ENCODE data around the gene AMN.

The AMN gene

GRCh38 chr14:102943979-102944378, 21.5 kb downstream of the AMN start:
- DNase-seq (ENCODE audit: low read depth, low spot score), result no peak

- no peak for DNase-seq (ENCODE audit: low read depth, low spot score)
Measured at GRCh38 chr14:102944448-102945330, 22.2 kb downstream of the AMN start.

- DNase-seq (ENCODE audit: low read depth, low spot score), result no peak
Measured at GRCh38 chr14:102945346-102946130, 23.1 kb downstream of the AMN start.

- no peak for DNase-seq (ENCODE audit: low read depth, low spot score)
Measured at GRCh38 chr14:102947321-102948103, 25.0 kb downstream of the AMN start.

GRCh38 chr14:102948698-102949061, 26.2 kb downstream of the AMN start:
- no peak for DNase-seq (ENCODE audit: low read depth, low spot score)

GRCh38 chr14:102949062-102949800, 26.8 kb downstream of the AMN start:
- DNase-seq (ENCODE audit: low read depth, low spot score), result no peak

GRCh38 chr14:102949801-102950451, 27.5 kb downstream of the AMN start:
- no peak for DNase-seq (ENCODE audit: low read depth, low spot score)

GRCh38 chr14:102951034-102951433, 28.6 kb downstream of the AMN start:
- no peak for DNase-seq (ENCODE audit: low read depth, low spot score)

- no peak for DNase-seq (ENCODE audit: low read depth, low spot score)
Measured at GRCh38 chr14:102951799-102952198, 29.3 kb downstream of the AMN start.

GRCh38 chr14:102952276-102952675, 29.8 kb downstream of the AMN start:
- no peak for DNase-seq (ENCODE audit: low read depth, low spot score)

GRCh38 chr14:102953100-102953499, 30.6 kb downstream of the AMN start:
- no peak for DNase-seq (ENCODE audit: low read depth, low spot score)

- DNase-seq (ENCODE audit: low read depth, low spot score), result no peak
Measured at GRCh38 chr14:102954081-102954789, 31.8 kb downstream of the AMN start.

- DNase-seq (ENCODE audit: low read depth, low spot score), result no peak
Measured at GRCh38 chr14:102955636-102956408, 33.4 kb downstream of the AMN start.

- no peak for DNase-seq (ENCODE audit: low read depth, low spot score)
Measured at GRCh38 chr14:102957222-102957621, 34.8 kb downstream of the AMN start.

- no peak for DNase-seq (ENCODE audit: low read depth, low spot score)
Measured at GRCh38 chr14:102958461-102958860, 36.0 kb downstream of the AMN start.

GRCh38 chr14:102962111-102962627, 39.7 kb downstream of the AMN start:
- DNase-seq (ENCODE audit: low read depth, low spot score), result no peak

- DNase-seq (ENCODE audit: low read depth, low spot score), result no peak
Measured at GRCh38 chr14:102964152-102964730, 41.8 kb downstream of the AMN start.

- no peak for DNase-seq (ENCODE audit: low read depth, low spot score)
Measured at GRCh38 chr14:102965282-102965681, 42.8 kb downstream of the AMN start.
